GM23248 (cell line): ENCODE data around the gene SERPINB1.

Experiments
- EZH2 ChIP-seq: fragments of 200-600 bp; sonication (generic); IDR thresholded peaks from 2 replicates; pipeline ENCODE4 v1.6.1; 2018; ENCODE audit warnings: antibody characterized with exemption, mild to moderate bottlenecking; ENCODE audit not compliant: insufficient read depth, poor library complexity, severe bottlenecking
- EZH2phosphoT487 ChIP-seq: fragments of 200-600 bp; sonication (generic); IDR thresholded peaks from 2 replicates; pipeline ENCODE4 v1.6.1; 2018; ENCODE audit warnings: antibody characterized with exemption, moderate library complexity, mild to moderate bottlenecking, low read depth; ENCODE audit not compliant: insufficient read depth

GRCh38 chr6:2852514-2852855 lies 10.8 kb upstream of the SERPINB1 start:
- TF ChIP-seq EZH2 (no peak), EZH2phosphoT487 (no peak)
